HG03060 (cell line): Measurements from ENCODE around the gene CLEC2D.
"Not testable (repeated sequence)": the region's sequence is repeated elsewhere in the genome, so short reads cannot be mapped to it uniquely, and the experiment has no call there.

Source experiments
- ATAC-seq: cut with Tn5 transposase; IDR thresholded peaks from one replicate; pipeline ENCODE4 v1.9.1; 2021; ENCODE audit warnings: low read depth, moderate number of reproducible peaks; ENCODE audit not compliant: unreplicated experiment

The CLEC2D gene

GRCh38 chr12:9669534-9669933 is at the start of gene CLEC2D:
CLEC2D (plus strand) TSS chr12:9669713; CDS start chr12:9669735, 22 bp downstream.
- peak; percentile 34 for ATAC-seq

DNA sequence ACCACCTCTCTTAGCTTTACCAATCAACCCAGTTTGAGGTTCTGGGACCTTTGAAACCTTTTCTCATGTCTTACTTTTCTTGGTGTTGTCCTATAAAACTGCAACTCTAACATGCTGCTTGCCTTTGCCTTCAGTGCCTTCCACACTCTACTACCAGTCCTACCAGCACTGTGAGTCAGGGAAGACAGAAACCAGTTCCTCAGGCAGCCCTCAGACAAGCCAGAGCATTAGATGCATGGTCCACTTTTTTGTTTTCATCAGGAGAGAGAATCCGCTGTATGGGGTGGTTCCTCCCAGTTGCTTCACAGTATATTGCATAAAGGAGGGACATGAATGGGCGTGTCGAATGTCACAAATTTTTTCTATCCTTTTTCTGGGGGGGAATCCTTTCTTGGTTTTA is 44.5 kb upstream of the CLEC2D start:
- ATAC-seq: no peak

- ATAC-seq: no peak
These were observed 43.2 kb upstream of the CLEC2D start for GRCh38 chr12:9626291-9626690.

- ATAC-seq: no peak
These were observed 42.7 kb upstream of the CLEC2D start for GRCh38 chr12:9626821-9627220.

DNA sequence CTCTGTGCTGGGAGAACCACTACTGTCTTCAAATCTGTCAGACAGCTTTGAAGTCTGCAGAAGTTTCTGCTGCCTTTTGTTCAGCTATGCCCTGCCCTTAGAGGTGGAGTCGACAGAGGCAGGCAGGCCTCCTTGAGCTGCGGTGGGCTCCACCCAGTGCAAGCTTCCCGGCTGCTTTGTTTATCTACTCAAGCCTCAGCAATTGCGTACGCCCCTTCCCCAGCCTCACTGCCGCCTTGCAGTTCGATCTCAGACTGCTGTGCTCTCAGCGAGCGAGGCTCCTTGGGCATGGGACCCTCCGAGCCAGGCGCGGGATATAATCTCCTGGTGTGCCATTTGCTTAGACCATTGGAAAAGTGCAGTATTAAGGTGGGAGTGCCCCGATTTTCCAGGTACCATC is 36.7 kb upstream of the CLEC2D start:
- no peak for ATAC-seq

GRCh38 chr12:9634177-9634803 is 35.2 kb upstream of the CLEC2D start:
- ATAC-seq: no peak

DNA sequence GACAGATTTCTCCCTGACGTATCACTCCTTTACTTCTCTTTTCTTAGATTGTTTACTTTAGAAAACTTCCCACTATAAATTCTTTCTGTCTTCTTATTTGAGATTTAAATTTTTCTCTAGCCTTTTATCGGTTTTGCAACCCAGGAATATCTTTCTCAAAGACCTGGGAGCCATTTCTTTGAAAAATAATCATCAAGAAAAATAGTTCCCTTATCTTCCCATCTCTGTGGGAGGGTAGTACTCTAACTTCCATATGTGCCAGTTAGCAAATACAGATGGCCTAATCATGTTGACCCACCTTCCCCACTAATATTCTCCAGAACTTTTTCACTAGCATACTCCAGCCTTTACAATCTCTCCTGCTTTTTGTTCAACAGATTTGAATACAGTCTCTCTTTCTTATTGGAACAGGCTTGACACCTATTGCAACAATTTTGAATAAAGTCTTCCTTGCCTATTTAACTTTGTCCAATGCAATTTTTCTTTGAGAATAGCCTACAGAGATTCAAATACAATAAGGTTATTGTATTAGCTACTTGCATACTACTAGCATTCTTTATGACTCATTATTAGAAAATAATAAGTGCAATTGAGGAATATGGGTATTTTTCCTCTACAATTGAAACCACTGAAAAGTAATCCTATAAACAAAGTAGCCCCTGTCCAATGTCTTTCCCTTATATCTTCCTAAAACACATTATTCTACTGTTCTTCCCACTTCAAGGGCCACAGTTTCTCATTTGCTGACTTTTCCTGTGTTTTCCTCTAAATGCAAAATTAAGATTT is 34.4 kb upstream of the CLEC2D start:
- no peak for ATAC-seq

DNA sequence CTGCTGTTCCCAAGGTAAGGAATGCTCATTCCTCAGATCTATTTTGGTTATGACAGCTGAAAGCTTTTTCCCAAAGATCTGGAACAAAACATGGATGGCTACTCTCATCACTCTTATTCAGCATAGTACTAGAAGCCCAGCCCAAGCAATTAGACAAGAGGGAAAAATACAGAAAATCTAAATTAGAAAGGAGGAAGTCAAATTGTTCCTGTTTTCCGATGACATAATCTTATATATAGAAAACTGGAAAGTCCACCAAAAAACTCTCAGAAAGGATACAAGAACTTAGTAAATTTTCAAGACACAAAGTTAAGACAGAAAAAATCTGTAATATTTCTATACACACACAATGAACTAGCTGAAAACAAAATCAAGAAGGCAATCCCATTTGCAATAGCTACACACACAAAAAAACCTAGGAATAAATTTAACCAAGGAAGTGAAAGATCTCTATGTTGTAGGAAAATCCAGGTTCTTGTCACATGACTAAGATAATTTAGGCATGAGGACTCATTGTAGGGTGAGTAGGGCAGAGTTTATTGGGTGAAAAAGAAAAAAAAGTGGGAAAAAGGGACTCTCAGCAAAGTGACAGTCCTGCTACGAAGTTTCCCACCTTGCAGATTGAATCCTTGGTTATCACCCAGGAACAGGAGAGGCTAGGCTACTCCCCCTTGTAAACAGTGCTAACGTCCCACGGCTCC is 33.2 kb upstream of the CLEC2D start:
- no peak for ATAC-seq

GRCh38 chr12:9636851-9637206 is 32.7 kb upstream of the CLEC2D start:
- ATAC-seq: no peak

- ATAC-seq: no peak
These were observed 29.5 kb upstream of the CLEC2D start for GRCh38 chr12:9640024-9640423.

DNA sequence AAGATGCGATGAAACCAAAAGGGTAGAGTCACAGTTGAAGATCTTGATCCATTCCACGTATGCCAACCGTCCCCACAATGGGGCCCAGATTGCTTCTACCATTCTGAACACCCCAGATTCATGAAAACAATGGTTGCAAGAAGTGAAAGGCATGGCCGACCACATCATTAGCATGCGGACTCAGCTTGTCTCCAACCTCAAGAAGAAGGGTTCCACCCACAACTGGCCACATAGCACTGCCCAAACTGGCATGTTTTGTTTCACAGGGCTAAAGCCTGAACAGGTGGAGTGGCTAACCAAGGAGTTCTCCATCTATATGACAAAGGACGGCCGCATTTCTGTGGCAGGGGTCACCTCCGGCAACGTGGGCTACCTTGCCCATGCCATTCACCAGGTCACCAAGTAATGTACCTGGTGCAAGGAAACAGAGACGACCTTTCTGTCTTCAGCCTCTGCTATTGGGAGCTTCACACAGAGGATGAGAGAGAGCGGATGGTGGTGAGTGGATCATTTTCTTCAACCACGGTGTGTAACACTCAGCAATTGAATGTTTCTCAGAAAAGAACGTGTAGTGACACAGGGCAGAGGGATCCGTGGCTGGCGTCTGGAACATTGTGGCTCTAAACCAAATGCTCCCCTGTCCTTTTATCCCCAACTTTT is 26.8 kb upstream of the CLEC2D start:
- ATAC-seq: no peak

DNA sequence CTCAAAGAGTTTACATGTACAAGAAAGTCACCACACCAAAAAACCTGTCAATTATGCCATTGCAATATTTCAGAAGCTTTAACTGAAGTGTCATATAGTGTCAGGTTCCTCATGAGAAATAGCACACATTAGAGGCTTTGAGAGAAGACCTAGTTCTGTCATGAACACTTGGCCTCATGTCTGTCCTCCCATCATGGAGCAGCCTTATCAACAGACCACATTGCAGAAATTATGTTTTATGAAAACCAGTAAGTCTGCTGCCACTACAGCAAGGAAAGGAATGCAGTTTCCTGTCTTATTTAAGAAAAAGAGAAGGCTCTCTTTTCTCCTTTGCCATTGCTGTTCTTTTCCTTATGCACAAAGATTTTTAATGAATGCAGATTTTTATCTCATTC is 26.2 kb upstream of the CLEC2D start:
- no peak for ATAC-seq

- ATAC-seq: not testable (repeated sequence)
These were observed 24.4 kb upstream of the CLEC2D start for GRCh38 chr12:9644985-9645551.

DNA sequence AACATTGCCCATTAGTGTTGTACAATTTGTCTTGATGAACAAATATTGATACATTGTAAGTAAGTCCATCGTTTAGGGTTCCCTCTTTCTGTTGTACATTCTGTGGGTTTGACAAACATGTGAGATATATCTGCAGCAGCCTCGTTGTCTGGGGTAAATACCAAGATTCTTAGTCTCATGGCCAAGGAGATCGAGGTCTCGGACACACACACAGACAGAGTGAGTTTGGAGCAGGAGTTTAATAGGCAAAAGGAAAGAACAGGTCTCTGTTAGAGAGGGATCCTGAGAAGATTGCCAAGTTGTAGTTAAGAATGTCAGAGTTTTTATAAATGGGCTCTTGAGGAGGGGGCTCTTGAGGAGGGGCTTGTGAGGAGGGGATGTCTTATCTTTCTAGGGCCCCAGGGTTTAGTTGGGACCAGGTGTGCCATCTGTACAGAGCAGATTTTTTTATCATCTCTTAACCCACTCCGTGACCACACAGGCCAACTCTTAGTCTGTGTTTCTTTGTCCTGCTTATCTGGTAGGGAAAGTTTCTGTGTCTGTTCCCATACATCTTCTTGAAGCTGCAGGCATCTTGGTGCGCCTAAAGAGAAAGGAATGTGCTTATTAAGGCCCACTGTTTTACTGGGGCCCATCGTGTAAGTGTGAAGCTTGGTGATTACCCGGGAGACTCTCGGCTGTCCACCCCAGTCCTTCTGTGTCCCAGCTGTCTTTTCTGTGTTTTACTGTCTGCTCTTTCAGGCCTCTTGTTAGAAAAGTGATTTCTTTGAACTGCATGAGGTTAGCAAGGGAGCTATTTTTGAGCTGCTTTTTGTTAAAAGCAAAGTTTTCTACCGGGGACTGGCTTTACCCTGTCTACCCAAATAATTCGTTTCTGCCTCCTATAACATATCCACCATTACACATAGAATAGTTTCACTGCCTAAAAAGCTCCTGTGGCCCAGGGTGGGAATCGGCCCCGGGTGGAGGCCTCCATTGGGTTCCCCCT is 22.4 kb upstream of the CLEC2D start:
- ATAC-seq: no peak

DNA sequence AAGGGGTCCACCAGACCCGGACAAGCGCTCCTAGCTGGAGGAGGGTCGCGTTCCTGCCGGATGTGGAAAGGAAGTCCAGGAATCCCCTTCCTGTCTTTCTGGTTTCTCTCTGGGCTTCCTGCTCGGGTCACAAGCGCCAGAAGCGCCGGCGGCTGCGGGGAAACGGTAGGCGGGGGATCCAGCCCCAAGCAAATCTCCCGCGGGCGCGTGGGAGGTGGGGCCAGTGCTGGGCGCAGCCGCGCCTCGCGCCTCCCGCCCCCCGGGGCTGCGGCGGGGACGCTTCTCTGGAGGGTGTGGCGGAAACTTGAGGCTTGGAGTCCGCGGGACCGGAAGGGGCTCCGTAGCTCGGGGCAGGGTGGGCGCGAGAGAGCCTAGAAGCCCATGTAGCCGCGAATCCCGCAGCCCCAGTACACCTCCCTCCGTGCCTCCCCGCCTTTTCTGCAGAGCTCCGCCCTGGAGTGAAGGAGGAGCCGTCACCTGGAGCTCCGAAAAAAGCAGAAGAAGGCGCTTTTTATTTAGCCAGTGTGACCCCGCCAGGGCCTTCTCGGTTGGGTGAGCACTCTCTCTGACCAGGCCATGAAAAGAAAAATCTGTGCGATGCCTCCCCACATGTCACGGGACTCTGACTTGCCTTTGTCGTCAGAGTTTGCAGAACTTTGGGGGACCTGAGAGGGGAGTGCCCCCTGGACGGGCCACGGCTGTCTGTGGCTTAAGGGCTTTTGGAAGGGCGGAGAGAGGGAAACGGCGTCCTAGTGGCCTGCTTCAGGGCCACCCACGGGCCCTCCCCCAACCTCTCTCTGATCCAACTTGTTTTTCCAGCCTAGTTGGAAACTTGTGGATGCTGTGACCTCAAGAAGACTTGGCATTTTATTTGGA is 21.4 kb upstream of the CLEC2D start:
- peak; percentile 44 for ATAC-seq

GRCh38 chr12:9648701-9649531 is 20.6 kb upstream of the CLEC2D start:
- no peak for ATAC-seq

GRCh38 chr12:9649532-9649940 is 20.0 kb upstream of the CLEC2D start:
- ATAC-seq: no peak

DNA sequence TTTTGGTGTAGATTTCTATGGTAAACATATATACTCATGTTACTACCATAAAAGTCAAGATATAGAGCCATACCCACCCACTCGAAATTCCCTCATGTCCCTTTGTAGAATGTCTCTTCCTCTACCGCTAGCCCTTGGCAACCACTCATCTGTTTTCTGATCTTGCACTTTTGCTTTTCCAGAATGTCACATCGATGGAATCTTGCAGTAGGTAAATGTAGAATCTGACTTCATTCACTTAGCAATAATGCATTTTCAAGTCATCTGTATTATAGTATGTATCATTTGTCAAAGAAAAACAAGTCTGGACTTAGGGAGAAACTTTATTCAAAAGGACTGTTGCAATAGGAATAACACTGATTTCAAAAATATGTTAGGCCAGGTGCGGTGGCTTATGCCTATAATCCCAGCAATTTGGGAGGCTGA is 19.3 kb upstream of the CLEC2D start:
- ATAC-seq: no peak
